Activated naive CD8-positive, alpha-beta T cell treated with anti-CD3 and anti-CD28 coated beads for 36 hours (primary cell): ENCODE measurements around the gene PXDN. TPM values are rescaled to one million over a fixed set of nuclear protein-coding genes. Genes with fewer than 3 reads are reported as not detected.
"Not testable (repeated sequence)": the region's sequence is repeated elsewhere in the genome, so short reads cannot be mapped to it uniquely, and the experiment has no call there.

Experiments
- DNase-seq: peaks from one replicate; pipeline ENCODE4 v3.0.0; 2021
- H3K27ac Mint-ChIP-seq: one replicate; pipeline ENCODE4 v1.8.0; 2022; ENCODE audit warnings: mild to moderate bottlenecking, moderate library complexity, mixed read lengths
- H3K27me3 Mint-ChIP-seq: one replicate; pipeline ENCODE4 v1.8.0; 2022; ENCODE audit warnings: mild to moderate bottlenecking, mixed read lengths
- H3K36me3 Mint-ChIP-seq: one replicate; pipeline ENCODE4 v1.8.0; 2021; ENCODE audit warnings: mild to moderate bottlenecking, mixed read lengths
- H3K4me1 Mint-ChIP-seq: one replicate; pipeline ENCODE4 v1.8.0; 2021; ENCODE audit warnings: mixed read lengths
- H3K4me3 Mint-ChIP-seq: one replicate; pipeline ENCODE4 v1.8.0; 2022; ENCODE audit warnings: mild to moderate bottlenecking, moderate library complexity, mixed read lengths
- H3K9me3 Mint-ChIP-seq: one replicate; pipeline ENCODE4 v1.8.0; 2022; ENCODE audit warnings: mixed read lengths
- total RNA-seq, 2 experiments: library from RNA; stranded (reverse); gene quantifications; one replicate each; pipeline ENCODE4 v1.2.3, GENCODE V29; 2021

The PXDN gene
- total RNA-seq, 2 experiments from 2014 or later, result 1.8 to 2.1 TPM

GRCh38 chr2:1622521-1623200 is 121.7 kb downstream of the PXDN start:
- Mint-ChIP-seq H3K4me3 (no peak overlapping the region), H3K27ac (no peak overlapping the region), H3K9me3 (no peaks in the 10 kb centered on the region), H3K36me3 (no peaks in the 10 kb centered on the region), H3K27me3 (no peaks in the 10 kb centered on the region), H3K4me1 (no peaks in the 10 kb centered on the region)
- no peak for DNase-seq

- not testable (repeated sequence) for H3K9me3 Mint-ChIP-seq, H3K4me1 Mint-ChIP-seq, H3K4me3 Mint-ChIP-seq, H3K36me3 Mint-ChIP-seq, H3K27ac Mint-ChIP-seq, H3K27me3 Mint-ChIP-seq, DNase-seq
Measured at GRCh38 chr2:1621976-1622375, 122.3 kb downstream of the PXDN start.

GRCh38 chr2:1621501-1621900 is 122.8 kb downstream of the PXDN start:
- Mint-ChIP-seq H3K27me3 (no peaks in the 10 kb centered on the region), H3K9me3 (no peaks in the 10 kb centered on the region), H3K4me3 (no peak overlapping the region), H3K36me3 (no peaks in the 10 kb centered on the region), H3K27ac (no peak overlapping the region), H3K4me1 (no peaks in the 10 kb centered on the region)
- DNase-seq, result no peak

DNA sequence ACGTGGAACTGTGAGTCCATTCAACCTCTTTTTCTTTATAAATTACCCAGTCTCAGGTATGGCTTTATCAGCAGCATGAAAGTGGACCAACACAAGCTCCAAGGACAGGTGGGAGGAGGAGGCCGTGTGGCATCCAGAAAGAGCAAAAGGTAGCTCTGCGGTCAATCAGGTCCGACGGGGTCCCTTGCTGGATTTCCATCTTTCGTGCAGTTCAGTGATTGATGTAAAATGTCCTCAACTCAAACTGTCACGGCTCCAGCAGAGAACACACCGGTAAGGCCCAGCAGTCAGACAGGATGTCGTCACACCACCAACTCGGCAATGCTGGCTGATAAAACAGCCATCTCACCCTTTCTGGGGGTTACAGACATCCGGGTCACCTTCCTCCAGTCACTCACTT is 123.3 kb downstream of the PXDN start:
- Mint-ChIP-seq H3K27ac (no peak overlapping the region), H3K4me3 (no peak overlapping the region), H3K27me3 (no peaks in the 10 kb centered on the region), H3K9me3 (no peaks in the 10 kb centered on the region), H3K4me1 (no peaks in the 10 kb centered on the region), H3K36me3 (no peaks in the 10 kb centered on the region)
- no peak for DNase-seq

- H3K4me1 Mint-ChIP-seq, result no peaks in the 10 kb centered on the region
- no peak overlapping the region for H3K4me3 Mint-ChIP-seq
- no peaks in the 10 kb centered on the region for H3K9me3 Mint-ChIP-seq
- DNase-seq, result no peak
- no peaks in the 10 kb centered on the region for H3K36me3 Mint-ChIP-seq
- no peaks in the 10 kb centered on the region for H3K27me3 Mint-ChIP-seq
- H3K27ac Mint-ChIP-seq, result no peak overlapping the region
Measured at GRCh38 chr2:1620081-1620480, 124.2 kb downstream of the PXDN start.

- H3K4me1 Mint-ChIP-seq, result no peaks in the 10 kb centered on the region
- no peak for DNase-seq
- no peak overlapping the region for H3K4me3 Mint-ChIP-seq
- no peaks in the 10 kb centered on the region for H3K9me3 Mint-ChIP-seq
- H3K27me3 Mint-ChIP-seq, result no peaks in the 10 kb centered on the region
- H3K27ac Mint-ChIP-seq, result no peak overlapping the region
- H3K36me3 Mint-ChIP-seq, result no peaks in the 10 kb centered on the region
Measured at GRCh38 chr2:1619556-1619955, 124.8 kb downstream of the PXDN start.

GRCh38 chr2:1618974-1619373 is 125.3 kb downstream of the PXDN start:
- Mint-ChIP-seq H3K36me3 (no peaks in the 10 kb centered on the region), H3K4me1 (no peaks in the 10 kb centered on the region), H3K27me3 (no peaks in the 10 kb centered on the region), H3K27ac (no peak overlapping the region), H3K9me3 (no peaks in the 10 kb centered on the region), H3K4me3 (no peak overlapping the region)
- DNase-seq, result no peak

- Mint-ChIP-seq H3K36me3 (no peaks in the 10 kb centered on the region), H3K9me3 (no peaks in the 10 kb centered on the region), H3K4me3 (no peak overlapping the region), H3K4me1 (no peaks in the 10 kb centered on the region), H3K27me3 (no peaks in the 10 kb centered on the region), H3K27ac (no peak overlapping the region)
- no peak for DNase-seq
Measured at GRCh38 chr2:1618191-1618961, 125.9 kb downstream of the PXDN start.

GRCh38 chr2:1617425-1618021 is 126.8 kb downstream of the PXDN start:
- H3K36me3 Mint-ChIP-seq, result no peaks in the 10 kb centered on the region
- H3K27ac Mint-ChIP-seq, result no peak overlapping the region
- H3K4me3 Mint-ChIP-seq, result no peak overlapping the region
- DNase-seq, result no peak
- H3K9me3 Mint-ChIP-seq, result no peaks in the 10 kb centered on the region
- no peaks in the 10 kb centered on the region for H3K4me1 Mint-ChIP-seq
- peaks cover 2% of the 10 kb centered on the region for H3K27me3 Mint-ChIP-seq

DNA sequence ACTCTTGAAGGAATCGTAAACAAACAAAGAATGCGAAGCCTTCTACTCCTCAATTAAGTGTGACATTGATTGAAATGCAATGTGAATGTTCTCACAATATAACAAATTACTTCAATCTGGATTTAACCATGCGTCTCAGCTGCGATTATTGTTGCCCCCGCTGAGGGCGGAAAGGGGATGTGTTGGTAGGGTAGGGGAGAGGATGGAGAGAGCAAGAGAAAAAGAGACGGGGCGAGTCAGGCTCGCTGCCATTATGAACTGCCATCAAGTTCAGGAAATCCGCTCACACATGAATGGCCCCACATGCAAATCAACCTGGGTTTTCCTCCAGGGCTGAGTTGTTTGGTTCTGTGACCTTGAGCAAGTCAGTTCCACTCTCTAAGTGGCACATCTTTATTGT is 129.8 kb downstream of the PXDN start:
- Mint-ChIP-seq H3K9me3 (no peaks in the 10 kb centered on the region), H3K27me3 (peaks cover 3% of the 10 kb centered on the region), H3K36me3 (no peaks in the 10 kb centered on the region), H3K4me3 (no peak overlapping the region), H3K27ac (no peak overlapping the region), H3K4me1 (no peaks in the 10 kb centered on the region)
- DNase-seq, result no peak

- peaks cover 3% of the 10 kb centered on the region for H3K27me3 Mint-ChIP-seq
- no peak overlapping the region for H3K27ac Mint-ChIP-seq
- H3K4me3 Mint-ChIP-seq, result no peak overlapping the region
- H3K36me3 Mint-ChIP-seq, result no peaks in the 10 kb centered on the region
- H3K9me3 Mint-ChIP-seq, result no peaks in the 10 kb centered on the region
- peaks cover 3% of the 10 kb centered on the region for H3K4me1 Mint-ChIP-seq
- no peak for DNase-seq
Measured at GRCh38 chr2:1613731-1614354, 130.5 kb downstream of the PXDN start.

- no peaks in the 10 kb centered on the region for H3K36me3 Mint-ChIP-seq
Measured at GRCh38 chr2:1613078-1613445, 131.3 kb downstream of the PXDN start.

GRCh38 chr2:1612391-1613077 is 131.8 kb downstream of the PXDN start:
- DNase-seq, result no peak
- peaks cover 3% of the 10 kb centered on the region for H3K27me3 Mint-ChIP-seq
- H3K9me3 Mint-ChIP-seq, result no peaks in the 10 kb centered on the region
- peaks cover 3% of the 10 kb centered on the region for H3K4me1 Mint-ChIP-seq
- H3K27ac Mint-ChIP-seq, result no peak overlapping the region
- H3K36me3 Mint-ChIP-seq, result no peaks in the 10 kb centered on the region
- H3K4me3 Mint-ChIP-seq, result no peak overlapping the region

More at GRCh38 chr2:1613078-1613445, 131.3 kb downstream of the PXDN start:
- Mint-ChIP-seq H3K9me3 (no peaks in the 10 kb centered on the region), H3K4me3 (no peak overlapping the region), H3K27ac (no peak overlapping the region), H3K27me3 (peaks cover 3% of the 10 kb centered on the region), H3K4me1 (peaks cover 3% of the 10 kb centered on the region)
- DNase-seq, result no peak

DNA sequence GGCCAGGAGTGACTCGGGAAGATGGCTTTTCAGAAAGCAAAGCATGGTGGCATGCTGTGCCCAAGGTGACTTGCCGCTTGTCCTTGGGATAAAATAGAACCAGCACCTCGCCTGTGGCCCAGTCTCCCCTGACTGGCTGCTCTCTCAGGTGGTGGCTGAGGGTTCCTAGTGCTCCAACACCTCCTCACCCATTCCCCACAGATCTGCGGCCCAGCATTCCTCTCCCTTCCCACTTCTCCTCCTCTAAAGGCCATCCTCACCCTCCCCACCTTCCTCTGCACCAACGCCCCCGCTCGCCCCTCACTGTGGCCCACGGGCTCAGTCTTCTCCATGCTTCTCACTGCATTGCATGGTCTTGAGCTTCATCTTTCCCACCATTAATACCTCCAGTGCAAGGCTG is 132.4 kb downstream of the PXDN start:
- H3K27me3 Mint-ChIP-seq, result peaks cover 6% of the 10 kb centered on the region
- H3K9me3 Mint-ChIP-seq, result no peaks in the 10 kb centered on the region
- no peaks in the 10 kb centered on the region for H3K36me3 Mint-ChIP-seq
- no peak overlapping the region for H3K27ac Mint-ChIP-seq
- no peak overlapping the region for H3K4me3 Mint-ChIP-seq
- H3K4me1 Mint-ChIP-seq, result peaks cover 3% of the 10 kb centered on the region
- no peak for DNase-seq

DNA sequence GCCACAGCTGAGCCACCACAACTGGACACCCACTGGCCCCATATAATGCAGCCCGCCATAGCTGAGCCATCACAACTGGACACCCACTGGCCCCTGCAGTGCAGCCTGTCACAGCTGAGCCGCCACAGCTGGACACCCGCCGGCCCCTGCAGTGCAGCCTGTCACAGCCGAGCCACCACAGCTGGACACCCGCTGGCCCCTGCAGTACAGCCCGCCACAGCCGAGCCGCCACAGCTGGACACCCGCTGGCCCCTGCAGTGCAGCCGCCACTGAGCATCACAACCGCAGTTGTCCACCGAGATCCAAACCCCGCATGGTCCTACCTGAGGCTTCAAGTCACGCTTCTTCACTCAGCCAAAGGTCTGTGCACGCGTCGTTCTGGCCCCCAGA is 134.2 kb downstream of the PXDN start:
- no peaks in the 10 kb centered on the region for H3K9me3 Mint-ChIP-seq
- H3K36me3 Mint-ChIP-seq, result no peaks in the 10 kb centered on the region
- no peak overlapping the region for H3K27ac Mint-ChIP-seq
- H3K4me3 Mint-ChIP-seq, result no peak overlapping the region
- H3K4me1 Mint-ChIP-seq, result peaks cover 3% of the 10 kb centered on the region
- no peak for DNase-seq
- peaks cover 8% of the 10 kb centered on the region for H3K27me3 Mint-ChIP-seq
